Fibroblast of lung (primary cell): ENCODE measurements around the gene SUN3. TPM values are rescaled to one million over a fixed set of nuclear protein-coding genes. Genes with fewer than 3 reads are reported as not detected.

Source experiments
- DNase-seq, 2 donors: peaks; one replicate each; pipeline versions ENCODE4 v3.0.0 to v3.0.0-alpha.2; 2010; ENCODE audit warnings: low read depth in 2 of 2
- H2AFZ ChIP-seq: 2 replicates; pipeline ENCODE4 v1.5.1; 2012; ENCODE audit warnings: low read length, control low read depth, inconsistent platforms
- H3K27ac ChIP-seq: 2 replicates; pipeline ENCODE4 v1.5.1; 2011; ENCODE audit warnings: low read length, control low read depth; ENCODE audit not compliant: insufficient read depth
- H3K27me3 ChIP-seq: 2 replicates; pipeline ENCODE4 v1.5.1; 2011; ENCODE audit warnings: mild to moderate bottlenecking, low read length; ENCODE audit not compliant: control insufficient read depth, insufficient read depth
- H3K36me3 ChIP-seq: 2 replicates; pipeline ENCODE4 v1.5.1; 2011; ENCODE audit warnings: low read length; ENCODE audit not compliant: control insufficient read depth, insufficient read depth
- H3K4me1 ChIP-seq: 2 replicates; pipeline ENCODE4 v1.5.1; 2011; ENCODE audit warnings: low read length; ENCODE audit not compliant: control insufficient read depth, insufficient read depth; ENCODE audit errors: extremely low read depth
- H3K4me2 ChIP-seq: 2 replicates; pipeline ENCODE4 v1.5.1; 2011; ENCODE audit warnings: low read length, control low read depth; ENCODE audit not compliant: insufficient read depth; ENCODE audit errors: extremely low read depth
- H3K4me3 ChIP-seq, 4 experiments: fragments of 200-600 bp in 1 of 4; sonication (generic) in 1 of 4; replicated peaks in 1 of 4; 2 replicates each; pipeline ENCODE4 v1.5.1; 2011 to 2016; ENCODE audit warnings: low read length in 4 of 4, low read depth in 3 of 4, mild to moderate bottlenecking in 3 of 4, control low read depth in 2 of 4, inconsistent platforms in 1 of 4, mixed read lengths in 1 of 4; ENCODE audit not compliant: insufficient read depth in 1 of 4; ENCODE audit errors: control extremely low read depth in 1 of 4
- H3K79me2 ChIP-seq: 2 replicates; pipeline ENCODE4 v1.5.1; 2012; ENCODE audit warnings: mild to moderate bottlenecking, low read length, inconsistent platforms; ENCODE audit not compliant: control insufficient read depth, insufficient read depth
- H3K9ac ChIP-seq: 2 replicates; pipeline ENCODE4 v1.5.1; 2011; ENCODE audit warnings: mild to moderate bottlenecking, low read length, control low read depth; ENCODE audit not compliant: insufficient read depth
- H3K9me3 ChIP-seq: 2 replicates; pipeline ENCODE4 v1.5.1; 2012; ENCODE audit warnings: low read depth, low read length; ENCODE audit not compliant: control insufficient read depth, insufficient read depth
- H4K20me1 ChIP-seq: 2 replicates; pipeline ENCODE4 v1.5.1; 2011; ENCODE audit warnings: low read length; ENCODE audit not compliant: control insufficient read depth, insufficient read depth; ENCODE audit errors: extremely low read depth
- EZH2 ChIP-seq: IDR thresholded peaks from 2 replicates; pipeline ENCODE4 v1.5.1; 2012; ENCODE audit warnings: low read length, control low read depth, mild to moderate bottlenecking; ENCODE audit errors: missing control alignments
- polyA plus RNA-seq, 2 donors: library from polyadenylated mRNA; depleted of rRNA in 1 of 2; stranded (reverse) in 1 of 2; unstranded in 1 of 2; fragments of >200 nt; gene quantifications; 2 replicates each; pipeline ENCODE4 v1.2.1, GENCODE V29; 2011 to 2012; ENCODE audit warnings: missing spikeins in 1 of 2
- total RNA-seq: library from RNA; depleted of rRNA; stranded (reverse); fragments of >200 nt; gene quantifications from 2 replicates; pipeline ENCODE4 v1.2.1, GENCODE V29; 2014
- TF ChIP-seq, protein P1 (sequence below), 2 donors: IDR thresholded peaks in 1 of 2; conservative IDR thresholded peaks in 1 of 2; 1 replicate in 1 of 2; 2 replicates in 1 of 2; pipeline ENCODE4 v1.5.1; 2011 to 2012; ENCODE audit warnings: low read length in 2 of 2, control low read depth in 1 of 2, inconsistent platforms in 1 of 2, low read depth in 1 of 2, mild to moderate bottlenecking in 1 of 2

Gene SUN3
- total and polyA plus RNA-seq, 2 donors (not counting 1 experiment from before 2014, with no cell fraction given): not detected

DNA sequence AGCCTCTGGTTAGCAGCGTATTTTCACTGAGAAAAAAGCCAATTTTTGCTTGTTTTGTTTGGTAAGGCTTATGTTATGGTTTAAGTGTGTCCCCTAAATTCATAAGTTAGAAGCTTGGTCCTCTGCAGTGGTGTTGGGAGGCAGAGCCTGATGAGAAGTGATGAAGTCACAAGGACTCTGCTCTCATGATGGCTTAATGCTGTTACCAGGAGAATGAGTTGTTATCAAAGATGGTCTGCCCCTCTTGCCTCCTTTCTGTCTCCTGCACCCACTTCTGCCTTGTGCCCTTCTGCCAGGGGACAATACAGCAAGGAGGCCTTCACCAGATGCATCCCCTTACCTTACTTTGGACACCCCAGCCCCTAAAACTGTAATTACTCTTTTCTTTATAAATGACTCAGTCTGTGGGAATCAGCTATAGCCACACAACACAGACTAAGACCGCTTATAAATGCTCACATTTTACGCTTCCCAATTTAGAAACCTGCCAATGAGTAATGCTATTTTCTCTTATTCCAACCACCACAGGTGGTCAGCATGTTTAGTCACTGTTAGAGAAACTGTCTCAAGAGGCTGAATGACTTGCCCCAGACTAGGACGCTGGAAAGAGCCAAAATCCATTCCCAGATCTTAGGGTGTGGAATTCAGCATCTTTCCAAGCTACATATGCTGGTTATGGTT, 74.5 kb downstream of the SUN3 start:
- Histone ChIP-seq H3K36me3 (no peaks in the 10 kb centered on the region), H3K4me2 (no peak overlapping the region), H3K4me3 (no peak overlapping the region), H3K79me2 (no peaks in the 10 kb centered on the region), H3K4me1 (no peaks in the 10 kb centered on the region), H3K9ac (no peak overlapping the region), H3K9me3 (no peaks in the 10 kb centered on the region), H3K27ac (no peak overlapping the region), H3K27me3 (no peaks in the 10 kb centered on the region), H4K20me1 (no peaks in the 10 kb centered on the region), H2AFZ (no peak overlapping the region)
- TF ChIP-seq, protein P1, sequence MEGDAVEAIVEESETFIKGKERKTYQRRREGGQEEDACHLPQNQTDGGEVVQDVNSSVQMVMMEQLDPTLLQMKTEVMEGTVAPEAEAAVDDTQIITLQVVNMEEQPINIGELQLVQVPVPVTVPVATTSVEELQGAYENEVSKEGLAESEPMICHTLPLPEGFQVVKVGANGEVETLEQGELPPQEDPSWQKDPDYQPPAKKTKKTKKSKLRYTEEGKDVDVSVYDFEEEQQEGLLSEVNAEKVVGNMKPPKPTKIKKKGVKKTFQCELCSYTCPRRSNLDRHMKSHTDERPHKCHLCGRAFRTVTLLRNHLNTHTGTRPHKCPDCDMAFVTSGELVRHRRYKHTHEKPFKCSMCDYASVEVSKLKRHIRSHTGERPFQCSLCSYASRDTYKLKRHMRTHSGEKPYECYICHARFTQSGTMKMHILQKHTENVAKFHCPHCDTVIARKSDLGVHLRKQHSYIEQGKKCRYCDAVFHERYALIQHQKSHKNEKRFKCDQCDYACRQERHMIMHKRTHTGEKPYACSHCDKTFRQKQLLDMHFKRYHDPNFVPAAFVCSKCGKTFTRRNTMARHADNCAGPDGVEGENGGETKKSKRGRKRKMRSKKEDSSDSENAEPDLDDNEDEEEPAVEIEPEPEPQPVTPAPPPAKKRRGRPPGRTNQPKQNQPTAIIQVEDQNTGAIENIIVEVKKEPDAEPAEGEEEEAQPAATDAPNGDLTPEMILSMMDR (conservative IDR thresholded peaks at IDR 0.05 in 1 of 2, IDR thresholded peaks at IDR 0.05 in 1 of 2; ENCODE audit: low read depth in 1 of 2, low read length in 2 of 2): no peak
- TF ChIP-seq EZH2: no peak
- peak in 1 of 2 donors; percentile 96 for DNase-seq

DNA sequence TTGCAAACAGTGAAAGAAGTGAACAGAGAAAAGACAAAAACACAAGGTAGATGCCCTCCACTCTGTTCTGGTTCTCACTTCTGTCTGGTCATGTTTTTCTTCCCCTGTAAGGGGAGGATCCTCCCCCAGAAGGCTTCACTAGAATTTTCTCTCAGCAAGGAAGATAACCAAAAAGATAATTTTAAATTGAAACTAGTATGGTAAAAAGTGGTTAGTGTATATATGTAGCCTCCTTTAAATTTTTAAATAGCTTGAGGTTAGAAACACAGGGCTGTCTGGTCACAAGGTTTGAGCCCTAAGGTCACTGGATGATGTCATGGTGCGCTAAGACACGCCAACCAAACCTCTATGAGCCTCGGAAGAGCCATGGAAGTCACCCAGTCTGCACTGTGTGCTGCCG, 75.1 kb downstream of the SUN3 start:
- H3K79me2 ChIP-seq: no peaks in the 10 kb centered on the region
- DNase-seq: no peak
- TF ChIP-seq EZH2: no peak
- TF ChIP-seq, protein P1 (conservative IDR thresholded peaks at IDR 0.05 in 1 of 2, IDR thresholded peaks at IDR 0.05 in 1 of 2; ENCODE audit: low read depth in 1 of 2, low read length in 2 of 2): no peak
- no peaks in the 10 kb centered on the region for H3K4me1 ChIP-seq
- no peak overlapping the region for H3K4me2 ChIP-seq
- no peak overlapping the region for H3K4me3 ChIP-seq
- no peak overlapping the region for H2AFZ ChIP-seq
- no peaks in the 10 kb centered on the region for H3K36me3 ChIP-seq
- no peak overlapping the region for H3K27ac ChIP-seq
- H3K27me3 ChIP-seq: no peaks in the 10 kb centered on the region
- no peaks in the 10 kb centered on the region for H3K9me3 ChIP-seq
- H3K9ac ChIP-seq: no peak overlapping the region
- H4K20me1 ChIP-seq: no peaks in the 10 kb centered on the region

DNA sequence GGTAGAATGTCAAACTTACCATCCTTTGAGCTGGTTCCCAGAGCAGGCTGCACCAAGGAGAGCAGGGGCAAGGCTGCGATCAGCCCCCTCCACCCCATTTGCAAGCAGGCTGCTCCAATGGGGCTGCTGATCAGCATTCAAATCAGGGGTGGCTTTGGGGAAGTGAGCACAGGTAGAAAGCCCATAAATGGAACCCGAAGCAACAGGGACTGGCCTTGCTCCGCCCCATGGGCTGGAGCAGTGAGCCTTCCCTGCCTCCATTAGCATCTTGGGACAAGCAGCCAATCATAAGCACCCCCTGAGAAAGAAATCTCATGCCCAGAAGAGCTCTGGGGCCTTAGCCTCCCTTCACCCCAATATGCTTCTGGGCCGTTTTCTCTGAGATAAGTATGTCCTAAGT, 76.7 kb downstream of the SUN3 start:
- H3K4me2 ChIP-seq: no peak overlapping the region
- H3K36me3 ChIP-seq: no peaks in the 10 kb centered on the region
- no peak overlapping the region for H3K9ac ChIP-seq
- DNase-seq: no peak
- H3K4me1 ChIP-seq: no peaks in the 10 kb centered on the region
- no peak overlapping the region for H3K4me3 ChIP-seq
- H3K27ac ChIP-seq: no peak overlapping the region
- no peak for TF ChIP-seq EZH2
- TF ChIP-seq, protein P1 (conservative IDR thresholded peaks at IDR 0.05 in 1 of 2, IDR thresholded peaks at IDR 0.05 in 1 of 2; ENCODE audit: low read depth in 1 of 2, low read length in 2 of 2): no peak
- no peaks in the 10 kb centered on the region for H3K9me3 ChIP-seq
- H3K79me2 ChIP-seq: no peaks in the 10 kb centered on the region
- H2AFZ ChIP-seq: no peak overlapping the region
- no peaks in the 10 kb centered on the region for H4K20me1 ChIP-seq
- H3K27me3 ChIP-seq: no peaks in the 10 kb centered on the region
